OCI-LY1 (cell line): Measurements from ENCODE around the gene NKD1.

Source experiments
- EZH2 ChIP-seq: fragments of 200-600 bp; sonication (generic), shearing (Covaris generic); IDR thresholded peaks from 2 replicates; pipeline ENCODE4 v1.8.0; 2017; ENCODE audit warnings: borderline replicate concordance, mixed run types, mild to moderate bottlenecking, antibody characterized with exemption, low read length, moderate library complexity, mixed read lengths
- TF ChIP-seq, protein P1 (sequence below): fragments of 200-600 bp; sonication (generic), shearing (Covaris generic); IDR thresholded peaks from 2 replicates; pipeline ENCODE4 v1.5.1; 2017; ENCODE audit warnings: mild to moderate bottlenecking, antibody characterized with exemption, low read length, moderate library complexity, mixed read lengths

DNA sequence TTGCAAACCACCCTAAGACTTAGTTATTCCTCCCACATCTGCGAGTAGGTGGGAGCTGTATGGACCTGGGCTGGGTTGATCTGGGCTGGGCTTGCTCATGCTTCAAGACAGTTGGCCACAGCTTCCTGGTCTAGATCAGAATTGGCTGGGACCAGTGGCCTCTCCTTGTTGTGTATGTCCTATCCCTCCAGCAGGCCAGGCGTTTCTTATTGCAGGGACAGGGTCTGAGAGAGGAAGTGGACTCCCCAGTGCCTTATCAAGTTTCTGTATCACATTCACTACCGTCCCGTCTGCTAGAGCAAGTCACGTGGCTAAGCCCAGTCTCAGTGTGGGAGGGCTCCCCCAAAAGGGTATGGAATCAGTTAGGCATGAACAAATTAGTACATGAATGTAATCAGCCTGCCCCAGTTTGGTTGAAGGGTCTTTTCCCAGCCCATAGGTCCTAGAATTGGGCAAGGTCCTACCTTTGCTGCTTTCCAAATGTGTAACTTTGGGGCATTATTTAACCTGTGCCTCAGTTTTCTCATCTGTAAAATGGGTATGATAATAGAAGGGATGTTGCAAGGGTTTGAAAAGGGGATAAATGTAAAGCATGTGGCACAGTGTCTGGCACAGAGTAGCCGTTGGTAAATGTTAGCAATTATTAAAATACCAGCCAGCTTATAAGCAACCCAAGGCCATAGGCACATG, 36.0 kb downstream of the NKD1 start:
- TF ChIP-seq, protein P1, sequence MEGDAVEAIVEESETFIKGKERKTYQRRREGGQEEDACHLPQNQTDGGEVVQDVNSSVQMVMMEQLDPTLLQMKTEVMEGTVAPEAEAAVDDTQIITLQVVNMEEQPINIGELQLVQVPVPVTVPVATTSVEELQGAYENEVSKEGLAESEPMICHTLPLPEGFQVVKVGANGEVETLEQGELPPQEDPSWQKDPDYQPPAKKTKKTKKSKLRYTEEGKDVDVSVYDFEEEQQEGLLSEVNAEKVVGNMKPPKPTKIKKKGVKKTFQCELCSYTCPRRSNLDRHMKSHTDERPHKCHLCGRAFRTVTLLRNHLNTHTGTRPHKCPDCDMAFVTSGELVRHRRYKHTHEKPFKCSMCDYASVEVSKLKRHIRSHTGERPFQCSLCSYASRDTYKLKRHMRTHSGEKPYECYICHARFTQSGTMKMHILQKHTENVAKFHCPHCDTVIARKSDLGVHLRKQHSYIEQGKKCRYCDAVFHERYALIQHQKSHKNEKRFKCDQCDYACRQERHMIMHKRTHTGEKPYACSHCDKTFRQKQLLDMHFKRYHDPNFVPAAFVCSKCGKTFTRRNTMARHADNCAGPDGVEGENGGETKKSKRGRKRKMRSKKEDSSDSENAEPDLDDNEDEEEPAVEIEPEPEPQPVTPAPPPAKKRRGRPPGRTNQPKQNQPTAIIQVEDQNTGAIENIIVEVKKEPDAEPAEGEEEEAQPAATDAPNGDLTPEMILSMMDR: no peak
- no peak for TF ChIP-seq EZH2
